ENCODE results near the gene C22orf31.
"Not testable (repeated sequence)": the region's sequence is repeated elsewhere in the genome, so short reads cannot be mapped to it uniquely, and the experiment has no call there.

The C22orf31 gene

DNA sequence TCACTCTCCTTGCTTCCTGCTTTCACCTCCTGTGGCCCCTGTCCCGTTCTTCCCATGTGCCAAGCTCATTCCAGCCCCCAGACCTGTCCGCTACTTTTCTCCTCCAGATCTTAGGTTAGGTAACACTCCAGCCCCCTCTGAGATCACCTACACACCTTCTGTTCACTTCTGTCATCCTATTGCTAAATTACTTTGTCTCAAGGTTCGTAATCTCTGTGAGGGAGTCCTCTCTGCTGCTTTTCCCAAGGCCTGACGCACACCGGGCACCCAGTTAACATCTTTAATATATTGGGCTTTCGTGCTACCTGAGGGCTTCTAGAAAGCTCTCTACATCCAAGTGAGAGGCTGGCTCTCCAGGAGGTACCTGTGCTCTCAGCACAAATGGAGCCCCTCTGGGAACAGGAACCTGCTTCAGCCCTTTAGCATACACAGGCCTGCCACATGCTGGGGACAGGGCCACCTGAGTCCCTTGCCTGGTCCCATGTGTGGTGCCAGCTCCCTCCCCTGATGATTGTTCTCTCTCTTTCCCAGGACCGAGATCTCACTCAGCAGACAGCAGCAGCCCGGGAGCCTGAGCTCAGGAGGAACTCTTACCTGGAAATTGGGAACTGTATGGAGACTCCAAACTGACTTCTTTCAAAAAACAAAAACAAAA lies 8.5 kb downstream of the C22orf31 start:
- no peak for DNase-seq

GRCh38 chr22:29050457-29050856 lies 11.2 kb downstream of the C22orf31 start:
- DNase-seq = no peak

DNA sequence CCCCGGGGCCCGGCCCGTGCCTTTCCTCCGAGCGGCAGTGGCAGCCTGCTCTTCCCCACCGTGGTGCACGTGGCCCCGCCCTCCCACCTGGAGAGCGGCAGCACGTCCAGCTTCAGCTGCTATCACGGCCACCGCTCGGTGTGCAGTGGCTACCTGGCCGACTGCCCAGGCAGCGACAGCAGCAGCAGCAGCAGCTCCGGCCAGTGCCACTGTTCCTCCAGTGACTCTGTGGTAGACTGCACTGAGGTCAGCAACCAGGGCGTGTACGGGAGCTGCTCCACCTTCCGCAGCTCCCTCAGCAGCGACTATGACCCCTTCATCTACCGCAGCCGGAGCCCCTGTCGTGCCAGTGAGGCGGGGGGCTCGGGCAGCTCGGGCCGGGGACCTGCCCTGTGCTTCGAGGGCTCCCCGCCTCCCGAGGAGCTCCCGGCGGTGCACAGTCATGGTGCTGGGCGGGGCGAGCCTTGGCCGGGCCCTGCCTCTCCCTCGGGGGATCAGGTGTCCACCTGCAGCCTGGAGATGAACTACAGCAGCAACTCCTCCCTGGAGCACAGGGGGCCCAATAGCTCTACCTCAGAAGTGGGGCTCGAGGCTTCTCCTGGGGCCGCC lies 11.9 kb downstream of the C22orf31 start:
- no peak for DNase-seq

DNA sequence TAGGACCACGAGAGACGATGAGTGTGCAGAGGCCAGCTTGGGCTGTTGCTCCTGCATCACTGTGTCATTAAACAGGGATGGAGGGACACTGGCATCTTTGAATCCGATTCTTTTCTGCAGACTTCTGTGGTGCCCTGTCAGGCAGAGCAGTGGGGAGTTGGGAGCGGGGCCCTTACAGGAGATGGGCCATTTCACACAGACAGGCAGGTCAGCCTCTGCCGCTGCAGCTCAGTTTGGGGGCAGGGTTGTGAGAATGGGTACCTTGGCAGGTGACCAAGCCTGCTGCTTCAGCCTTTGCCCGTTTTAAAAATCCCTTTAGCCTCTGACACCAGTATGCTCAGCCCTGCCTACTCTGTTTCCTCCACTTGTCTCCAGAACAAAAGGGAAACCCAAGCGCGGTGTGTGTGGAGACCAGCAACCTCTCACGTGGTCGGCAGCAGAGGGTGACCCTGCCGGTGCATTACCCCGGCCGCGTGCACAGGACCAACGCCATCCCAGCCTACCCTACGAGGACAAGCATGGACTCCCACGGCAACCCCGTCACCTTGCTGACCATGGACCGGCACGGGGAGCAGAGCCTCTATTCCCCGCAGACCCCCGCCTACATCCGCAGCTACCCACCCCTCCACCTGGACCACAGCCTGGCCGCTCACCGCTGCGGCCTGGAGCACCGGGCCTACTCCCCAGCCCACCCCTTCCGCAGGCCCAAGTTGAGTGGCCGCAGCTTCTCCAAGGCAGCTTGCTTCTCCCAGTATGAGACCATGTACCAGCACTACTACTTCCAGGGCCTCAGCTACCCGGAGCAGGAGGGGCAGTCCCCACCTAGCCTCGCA lies 12.6 kb downstream of the C22orf31 start:
- DNase-seq = no peak

GRCh38 chr22:29044657-29045176 lies 16.9 kb downstream of the C22orf31 start:
- DNase-seq = no peak

- no peak for DNase-seq
Measured at GRCh38 chr22:29043906-29044575, 17.6 kb downstream of the C22orf31 start.

GRCh38 chr22:29041408-29041807 lies 20.2 kb downstream of the C22orf31 start:
- no peak for DNase-seq

DNA sequence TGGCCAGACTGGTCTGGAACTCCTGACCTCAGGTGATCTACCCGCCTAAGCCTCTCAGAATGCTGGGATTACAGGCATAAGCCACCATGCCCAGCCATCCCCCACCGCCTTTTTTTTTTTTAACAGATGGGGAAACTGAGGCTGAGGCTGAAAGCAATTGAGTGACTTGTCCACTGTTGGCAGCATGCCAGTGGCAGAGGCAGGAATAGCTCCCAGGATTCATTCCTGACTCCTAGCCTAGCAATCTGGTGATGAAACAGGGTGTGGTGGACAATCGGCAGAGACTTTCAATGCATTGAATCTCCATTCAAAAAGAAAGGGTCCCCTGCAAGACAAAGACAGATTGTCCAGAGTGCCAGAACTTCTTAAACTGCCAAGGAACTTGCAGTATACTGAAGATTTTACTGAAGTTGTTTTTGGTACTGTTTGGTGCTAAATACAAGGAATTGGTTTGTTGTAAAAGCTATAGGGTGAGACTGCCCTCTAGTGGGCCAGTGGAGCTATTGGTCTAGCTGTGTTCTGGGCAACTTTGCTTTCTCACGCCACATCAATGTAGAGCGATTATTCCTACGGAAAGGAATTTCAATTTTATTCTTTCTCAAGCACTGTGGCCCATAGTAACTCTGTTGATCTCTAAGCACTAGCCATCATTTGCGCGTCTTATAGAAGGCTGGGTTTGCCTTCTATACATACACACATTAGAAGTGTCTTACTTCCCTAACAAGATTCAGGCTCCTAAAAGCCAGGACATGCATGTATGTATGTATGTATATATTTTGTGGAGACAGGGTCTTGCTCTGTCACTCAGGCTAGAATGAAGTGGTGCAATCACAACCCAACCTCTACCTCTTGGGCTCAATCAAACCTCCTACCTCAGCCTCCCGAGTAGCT lies 21.0 kb downstream of the C22orf31 start:
- DNase-seq = peak; percentile 70

GRCh38 chr22:29039684-29040083 lies 21.9 kb downstream of the C22orf31 start:
- DNase-seq = not testable (repeated sequence)

DNA sequence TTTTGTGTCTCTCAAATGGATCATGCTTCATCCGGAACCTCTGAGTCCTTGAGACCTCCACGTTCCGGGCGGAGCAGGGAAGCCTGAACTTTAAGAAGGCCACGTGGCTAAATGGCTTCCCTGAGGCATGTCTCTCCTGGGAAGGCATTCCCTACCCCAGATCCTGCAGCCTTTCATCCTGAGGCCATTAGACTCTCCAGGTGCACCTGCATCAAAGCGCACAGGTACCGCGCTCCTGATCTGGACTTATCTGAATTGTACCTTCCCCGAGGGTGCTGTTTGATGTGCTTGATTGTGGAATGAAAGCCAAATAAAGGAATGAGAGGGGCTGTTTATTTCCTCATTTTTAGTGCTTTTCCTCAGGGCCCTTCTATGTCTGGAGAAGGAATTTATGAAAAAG lies 22.5 kb downstream of the C22orf31 start:
- DNase-seq = no peak

GRCh38 chr22:29037340-29037932 lies 24.2 kb downstream of the C22orf31 start:
- DNase-seq = no peak

DNA sequence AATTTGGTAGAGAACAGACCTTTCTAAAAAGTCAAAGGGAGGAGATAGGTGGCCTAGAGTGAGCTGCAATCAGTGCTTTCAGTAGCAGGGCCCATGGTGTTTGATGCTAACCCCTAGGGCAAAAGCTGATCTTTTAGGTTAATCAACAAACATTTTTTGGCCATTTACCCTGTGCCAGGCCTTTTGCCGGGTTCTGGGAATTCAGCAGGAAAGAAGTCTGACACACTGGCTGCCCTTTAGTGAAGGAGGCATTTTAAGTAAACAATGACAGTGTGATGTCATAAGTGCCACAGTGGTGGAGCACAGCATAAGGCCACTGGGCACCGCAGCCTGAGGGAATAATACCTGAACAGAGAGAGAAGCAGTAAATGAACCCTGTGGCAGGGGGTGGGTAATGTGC lies 29.0 kb downstream of the C22orf31 start:
- no peak for DNase-seq

DNA sequence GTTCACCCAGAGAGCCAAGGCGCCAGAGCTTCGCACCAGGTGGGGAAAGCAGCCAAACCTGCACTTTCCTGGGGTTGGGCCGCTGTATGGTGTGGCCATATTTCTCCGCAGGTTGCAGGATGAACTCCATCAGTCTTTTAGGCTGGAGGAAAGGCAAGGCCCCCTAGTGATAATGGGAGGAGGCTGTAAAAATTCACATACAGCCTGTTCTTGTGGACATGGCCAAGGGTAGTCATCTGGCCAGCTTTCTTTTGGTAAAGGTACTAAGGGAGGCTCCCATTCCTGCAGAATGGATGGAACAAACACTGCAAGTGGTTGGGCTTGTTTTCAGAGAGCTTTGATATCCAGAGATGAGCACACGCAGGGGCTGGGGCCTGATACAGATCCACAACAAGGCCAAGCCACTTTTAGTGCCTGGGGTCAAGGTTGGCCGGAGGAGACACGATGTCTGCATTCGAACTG lies 29.6 kb downstream of the C22orf31 start:
- DNase-seq = no peak

DNA sequence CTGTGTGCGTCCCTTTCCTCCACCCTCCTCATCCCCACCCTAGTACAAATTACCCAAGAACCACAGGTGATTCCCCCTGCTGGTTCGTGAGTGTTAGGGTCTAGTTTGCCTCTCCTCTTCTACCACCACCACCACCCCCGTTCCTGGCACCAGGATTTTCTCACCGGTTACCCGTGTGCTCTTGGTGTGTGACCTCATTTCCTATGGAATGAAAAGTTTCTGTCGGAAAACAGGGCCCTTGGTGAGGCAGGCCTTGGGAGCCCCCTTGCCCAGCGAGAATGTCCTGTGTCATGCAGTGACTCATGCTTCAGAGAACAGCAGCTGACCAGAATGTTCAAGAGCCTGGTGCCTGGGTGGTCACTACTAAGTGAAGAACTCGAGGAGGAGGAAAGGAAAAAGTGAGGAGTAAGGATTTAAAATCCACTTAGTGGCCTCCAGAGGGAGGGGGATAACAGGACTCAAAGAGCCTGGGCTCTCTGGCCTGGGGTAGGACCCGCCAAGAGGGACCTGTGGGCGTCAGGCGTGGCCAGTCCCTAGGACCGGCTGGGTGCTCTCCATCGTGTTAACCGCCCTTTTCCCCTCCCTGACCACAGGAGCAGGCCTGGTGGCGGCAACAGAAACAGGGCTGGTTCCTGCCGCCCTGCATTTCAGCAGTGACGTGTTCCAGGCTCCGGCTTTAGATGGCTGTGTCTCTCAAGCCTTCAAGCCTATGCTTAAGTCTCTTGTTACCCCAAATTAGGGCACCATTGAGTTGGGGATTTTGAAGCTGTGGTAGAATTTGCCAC lies 30.2 kb downstream of the C22orf31 start:
- DNase-seq = peak; percentile 80

- DNase-seq = peak; percentile 85
Measured at GRCh38 chr22:29030618-29031226, 30.9 kb downstream of the C22orf31 start.

GRCh38 chr22:29030016-29030617 lies 31.5 kb downstream of the C22orf31 start:
- DNase-seq = no peak

GRCh38 chr22:29029202-29030000 lies 32.2 kb downstream of the C22orf31 start:
- no peak for DNase-seq

GRCh38 chr22:29028468-29028867 lies 33.2 kb downstream of the C22orf31 start:
- no peak for DNase-seq

DNA sequence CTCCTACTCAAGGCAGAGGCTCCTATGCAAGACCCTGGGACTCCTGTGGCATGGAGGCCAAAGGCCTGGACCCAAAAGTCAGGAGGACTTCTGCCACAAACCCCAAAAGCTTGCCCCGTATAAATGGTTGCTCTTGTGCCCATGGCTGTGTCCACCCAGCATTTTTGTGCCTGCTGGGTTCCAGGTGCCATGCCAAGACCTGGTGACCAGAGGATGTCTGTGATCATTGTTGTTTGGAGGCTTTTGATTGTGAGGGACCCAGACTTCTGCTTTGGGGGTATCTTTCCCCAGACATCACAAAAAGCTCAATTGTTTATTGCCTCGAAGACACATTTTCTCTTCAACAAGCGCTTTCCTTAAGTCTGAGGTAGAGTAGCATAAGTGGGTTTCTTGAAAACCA lies 35.1 kb downstream of the C22orf31 start:
- no peak for DNase-seq

Data from left hindlimb (tissue), 1 donor.